CD4-positive, alpha-beta T cell treated with Interleukin-17A for 1 hour (primary cell): ENCODE measurements around the gene PGAM4.
"Not testable (repeated sequence)": the region's sequence is repeated elsewhere in the genome, so short reads cannot be mapped to it uniquely, and the experiment has no call there.

Source experiments
- DNase-seq: peaks from one replicate; pipeline ENCODE4 v3.0.0-alpha.2; 2020

PGAM4 gene

DNA sequence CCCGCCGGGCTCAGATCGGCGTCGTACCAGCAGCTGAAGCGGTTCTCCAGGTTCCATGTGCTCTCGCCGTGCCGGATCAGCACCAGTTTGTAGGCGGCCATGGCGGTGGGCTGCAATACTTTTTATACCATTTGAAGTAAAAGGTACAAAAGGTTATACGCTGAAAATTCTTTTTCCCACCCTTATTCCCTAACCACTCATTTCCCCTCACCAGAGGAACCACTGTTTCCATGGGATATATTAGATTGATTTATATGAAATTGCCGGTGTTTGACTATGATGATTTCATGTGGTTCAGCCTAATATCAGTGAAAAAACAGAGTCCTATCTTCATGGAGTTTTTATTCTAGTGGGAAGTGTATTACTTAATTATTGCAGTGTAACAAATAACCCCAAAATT, at the start of gene PGAM4:
Gene PGAM4 (minus strand): TSS at position 101 of the 400 bp plus-strand sequence. CDS start 0 bp downstream, at position 101.
- no peak for DNase-seq

GRCh38 chrX:78011846-78012245, 42.4 kb upstream of the PGAM4 start:
- no peak for DNase-seq

DNA sequence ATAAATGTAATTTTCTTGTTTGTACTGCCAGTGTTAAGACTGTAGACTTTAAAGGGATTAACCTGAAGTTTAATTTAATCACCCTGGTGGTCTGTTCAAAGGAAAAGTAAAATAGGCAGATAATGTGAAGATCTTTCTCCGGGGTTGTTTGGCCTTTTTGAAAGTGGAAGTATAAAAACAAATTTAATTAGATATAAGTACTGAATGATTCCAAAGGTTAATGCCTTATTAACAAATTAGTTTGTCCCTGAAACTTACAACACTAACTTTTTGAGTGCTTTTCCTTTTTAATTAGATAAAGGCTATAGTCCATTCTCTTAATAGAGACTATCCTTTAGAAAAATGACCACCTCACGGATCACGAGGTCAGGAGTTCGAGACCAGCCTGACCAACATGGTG, 10.4 kb upstream of the PGAM4 start:
- DNase-seq, result no peak

- DNase-seq, result no peak
These were observed 8.1 kb upstream of the PGAM4 start for GRCh38 chrX:77977518-77977917.

- DNase-seq, result no peak
These were observed 7.7 kb upstream of the PGAM4 start for GRCh38 chrX:77977095-77977494.

DNA sequence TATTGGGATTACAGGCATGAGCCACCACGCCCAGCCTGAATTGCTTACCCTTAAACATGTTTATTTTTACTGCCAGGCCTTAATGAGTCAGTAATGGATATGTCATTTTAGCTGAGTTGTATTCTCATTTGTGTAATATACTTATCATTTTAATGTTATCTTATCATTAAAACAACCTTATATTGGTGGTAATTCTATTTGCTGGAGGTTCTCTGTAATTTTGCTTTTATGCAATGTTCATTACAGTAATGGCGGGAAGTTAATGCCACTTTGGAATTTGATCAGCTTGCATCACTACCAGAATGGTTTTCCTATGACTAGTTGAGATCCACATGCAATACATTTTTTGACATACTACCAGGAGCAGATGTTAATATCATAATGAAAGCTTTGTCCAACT, 6.3 kb upstream of the PGAM4 start:
- DNase-seq, result no peak

DNA sequence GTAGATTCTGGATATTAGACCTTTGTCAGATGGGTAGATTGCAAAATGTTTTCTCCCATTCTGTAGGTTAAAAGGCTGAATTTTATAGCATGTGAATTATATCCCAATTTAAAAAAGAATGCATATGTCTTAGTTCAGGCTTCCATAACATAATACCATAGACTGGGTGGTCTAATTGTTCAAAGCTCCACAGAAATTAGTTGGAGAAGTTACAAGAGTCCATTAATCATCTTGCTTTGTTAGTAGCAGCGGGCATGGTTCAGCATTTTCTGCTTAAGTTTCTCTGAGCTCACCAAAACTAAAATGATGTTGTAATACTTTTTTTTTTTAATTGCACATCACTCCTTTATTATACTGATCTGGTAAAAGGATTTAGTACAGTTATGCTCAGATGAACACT, 1.8 kb downstream of the PGAM4 start:
- DNase-seq, result no peak

DNA sequence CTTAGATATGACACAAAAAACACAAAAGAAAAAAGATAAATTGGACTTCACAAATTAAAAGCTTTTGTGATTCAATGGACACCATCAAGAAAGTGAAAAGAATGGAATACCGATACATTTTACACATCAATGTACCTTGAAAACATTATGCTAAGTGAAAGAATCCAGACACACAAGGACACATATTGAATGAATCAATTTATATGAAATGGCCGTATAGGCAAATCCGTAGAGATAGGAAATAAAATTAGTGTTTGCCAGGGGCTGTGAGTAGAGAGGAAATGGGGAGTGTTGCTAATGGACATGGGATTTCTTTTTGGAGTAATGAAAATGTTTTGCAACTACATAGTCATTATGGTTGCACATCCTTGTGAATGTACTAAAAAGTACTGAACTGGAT, 3.1 kb downstream of the PGAM4 start:
- no peak for DNase-seq

DNA sequence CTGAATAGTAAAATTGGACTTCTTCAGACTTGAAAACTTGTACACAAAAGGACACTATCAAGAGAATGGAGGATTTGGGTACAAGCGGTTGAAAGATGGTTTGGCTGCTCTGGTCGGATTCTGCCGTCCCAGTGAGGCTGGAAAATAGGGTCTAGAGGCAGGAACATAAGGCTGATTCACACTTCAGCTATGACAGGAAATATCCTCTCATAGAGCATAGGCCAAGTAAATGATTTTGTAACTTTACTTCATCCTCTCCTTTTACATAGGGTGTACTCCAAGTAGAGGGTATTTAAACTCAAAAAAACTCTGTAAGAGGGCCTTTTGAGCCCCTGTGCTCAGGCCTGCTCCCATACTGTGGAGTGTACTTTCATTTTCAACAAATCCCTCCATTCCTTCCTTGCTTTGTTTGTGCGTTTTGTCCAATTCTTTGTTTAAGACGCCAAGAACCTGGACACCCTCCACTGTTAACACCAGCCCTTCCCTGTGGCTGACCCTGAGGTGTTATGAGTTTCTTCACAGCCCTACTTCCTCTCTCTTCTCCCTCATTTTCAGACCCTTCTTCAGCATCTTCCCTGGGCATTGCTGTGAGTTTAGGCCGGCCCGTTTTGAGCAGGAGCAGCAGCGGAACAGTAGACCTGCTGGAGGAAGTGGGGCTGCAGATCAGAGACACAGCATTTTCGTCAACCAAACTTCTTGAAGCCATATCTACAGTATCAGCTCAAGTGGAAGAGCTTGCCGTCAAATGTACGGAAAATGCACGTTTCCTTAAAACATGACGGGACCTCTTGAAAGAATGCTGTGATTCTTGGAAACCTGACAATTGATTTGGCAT, 7.2 kb downstream of the PGAM4 start:
- peak; percentile 12 for DNase-seq

GRCh38 chrX:77961063-77961462, 8.4 kb downstream of the PGAM4 start:
- DNase-seq, result no peak

DNA sequence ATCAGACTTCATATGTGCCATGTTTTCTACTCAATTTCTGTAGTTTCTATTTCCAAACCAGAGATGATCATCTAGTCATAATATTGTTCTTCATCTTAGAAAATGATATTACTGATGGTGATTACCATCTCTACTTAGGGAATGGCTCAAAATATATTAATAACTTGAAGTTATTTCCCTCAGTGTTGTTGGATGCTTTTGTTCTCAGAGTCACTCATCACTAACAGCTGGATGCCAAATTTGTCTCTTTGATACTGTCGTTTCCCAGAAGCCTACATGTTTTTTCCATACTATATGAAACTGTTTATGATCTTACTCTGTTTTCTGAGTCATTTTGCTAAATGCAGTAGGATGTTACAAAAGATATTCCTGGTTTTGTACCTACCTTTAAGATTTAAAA, 8.9 kb downstream of the PGAM4 start:
- DNase-seq, result no peak

DNA sequence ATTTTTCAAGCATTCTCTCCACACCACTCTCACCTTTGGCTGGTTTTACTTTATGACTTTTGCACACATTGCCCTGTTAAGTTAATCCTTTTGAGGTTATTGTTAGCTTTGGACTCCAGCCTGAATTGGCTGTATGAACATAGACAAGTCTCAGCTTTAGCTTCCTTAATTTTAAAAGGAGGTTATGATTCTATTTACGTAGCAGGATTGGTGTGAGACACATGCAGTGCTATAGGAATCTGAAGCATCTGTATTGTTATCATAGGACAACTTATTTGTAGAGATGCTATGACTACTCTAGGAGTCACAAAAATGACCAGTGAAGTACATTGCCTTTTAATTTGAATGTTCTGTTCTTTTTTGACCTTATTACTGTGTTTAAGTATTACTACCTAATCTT, 15.7 kb downstream of the PGAM4 start:
- DNase-seq, result no peak

DNA sequence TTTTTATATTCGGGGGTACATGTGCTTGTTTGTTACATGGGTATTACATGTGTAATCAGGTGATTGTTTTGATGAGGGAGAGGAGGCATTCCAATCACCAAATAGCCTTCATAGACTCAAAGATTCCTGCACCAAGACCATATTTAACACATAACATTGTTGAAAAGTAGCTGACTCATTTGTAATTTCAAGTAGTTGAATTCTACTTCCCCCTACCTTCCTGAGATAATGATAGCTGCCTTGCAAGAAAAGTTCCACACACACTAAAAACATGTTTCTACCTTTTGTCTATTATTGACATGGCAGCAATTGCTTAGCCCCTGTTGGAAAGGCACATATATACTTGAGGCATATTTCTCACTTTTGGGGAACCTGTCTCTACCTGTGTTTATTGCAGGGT, 16.1 kb downstream of the PGAM4 start:
- DNase-seq, result no peak

DNA sequence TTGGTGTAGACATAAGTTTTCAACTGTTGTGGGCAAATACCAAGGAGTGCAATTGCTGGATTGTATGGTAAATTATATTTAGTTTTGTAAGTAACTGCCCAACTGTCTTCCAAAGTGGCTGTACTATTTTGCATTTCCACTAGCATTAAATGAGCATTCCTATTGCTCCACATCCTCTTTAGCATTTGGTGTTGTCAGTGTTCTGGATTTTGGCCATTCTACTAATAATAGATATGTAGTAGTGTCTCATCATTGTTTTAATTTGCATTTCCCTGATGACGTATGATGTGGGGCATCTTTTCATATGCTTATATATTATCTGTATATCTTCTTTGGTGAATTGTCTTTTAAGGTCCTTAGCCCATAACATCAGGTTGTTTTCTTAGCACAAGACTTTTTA, 17.3 kb downstream of the PGAM4 start:
- DNase-seq, result no peak

DNA sequence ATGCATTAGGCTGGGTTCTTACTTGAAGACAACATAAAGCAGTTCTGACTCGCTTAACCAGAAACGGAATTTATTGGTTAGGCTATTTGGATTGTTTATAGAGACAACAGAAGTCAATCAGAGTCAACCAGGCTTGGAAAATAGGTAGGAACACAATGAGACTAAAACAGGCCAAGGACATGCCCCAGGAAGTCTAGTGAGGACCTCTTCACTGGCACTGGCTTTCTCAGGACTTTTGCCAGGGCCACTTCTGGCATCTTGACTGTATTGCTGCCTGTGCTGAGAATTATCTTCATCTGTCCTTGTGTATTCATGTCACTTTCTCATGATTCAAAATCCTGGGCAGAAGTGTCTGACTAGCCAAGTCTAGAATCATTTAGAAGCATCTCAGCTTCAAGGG, 19.6 kb downstream of the PGAM4 start:
- DNase-seq, result no peak

GRCh38 chrX:77946571-77946970, 22.9 kb downstream of the PGAM4 start:
- no peak for DNase-seq

GRCh38 chrX:77945910-77946545, 23.4 kb downstream of the PGAM4 start:
- no peak for DNase-seq

DNA sequence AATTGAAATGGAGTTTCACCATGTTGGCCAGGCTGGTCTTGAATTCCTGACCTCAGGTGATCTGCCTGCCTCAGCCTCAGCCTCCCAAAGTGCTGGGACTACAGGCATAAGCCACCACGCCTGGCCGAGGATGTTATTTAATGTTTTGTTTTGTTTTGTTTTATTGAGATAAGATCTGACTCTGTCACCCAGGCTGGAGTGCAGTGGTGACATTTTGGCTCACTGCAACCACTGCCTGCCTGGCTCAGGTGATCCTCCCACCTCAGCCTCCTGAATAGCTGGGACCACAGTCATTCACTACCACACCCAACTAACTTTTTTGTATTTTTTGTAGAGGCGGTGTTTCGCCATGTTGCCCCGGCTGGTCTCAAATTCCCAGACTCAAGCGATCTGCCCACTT, 24.4 kb downstream of the PGAM4 start:
- DNase-seq, result not testable (repeated sequence)

GRCh38 chrX:77938083-77938680, 31.3 kb downstream of the PGAM4 start:
- DNase-seq, result no peak

DNA sequence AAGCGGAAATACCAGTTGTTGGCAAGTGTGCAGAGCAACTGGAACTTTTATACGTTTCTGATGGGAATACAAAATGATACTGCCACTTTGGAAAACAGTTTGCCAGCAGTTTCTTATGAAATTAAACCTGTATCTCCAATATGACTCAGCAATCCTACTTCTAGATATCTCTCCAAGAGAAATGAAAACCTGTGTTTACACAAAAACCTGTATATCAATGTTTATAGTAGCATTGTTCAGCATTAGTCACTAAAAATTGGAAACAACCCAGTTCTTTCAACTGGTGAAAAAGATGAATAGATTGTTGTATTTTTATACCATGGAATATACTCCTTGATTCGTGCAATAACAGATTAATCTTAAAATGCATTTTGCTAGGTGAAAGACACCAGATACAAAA, 32.1 kb downstream of the PGAM4 start:
- DNase-seq, result no peak

GRCh38 chrX:77936299-77936698, 33.1 kb downstream of the PGAM4 start:
- DNase-seq, result no peak

- no peak for DNase-seq
These were observed 33.6 kb downstream of the PGAM4 start for GRCh38 chrX:77935886-77936285.

DNA sequence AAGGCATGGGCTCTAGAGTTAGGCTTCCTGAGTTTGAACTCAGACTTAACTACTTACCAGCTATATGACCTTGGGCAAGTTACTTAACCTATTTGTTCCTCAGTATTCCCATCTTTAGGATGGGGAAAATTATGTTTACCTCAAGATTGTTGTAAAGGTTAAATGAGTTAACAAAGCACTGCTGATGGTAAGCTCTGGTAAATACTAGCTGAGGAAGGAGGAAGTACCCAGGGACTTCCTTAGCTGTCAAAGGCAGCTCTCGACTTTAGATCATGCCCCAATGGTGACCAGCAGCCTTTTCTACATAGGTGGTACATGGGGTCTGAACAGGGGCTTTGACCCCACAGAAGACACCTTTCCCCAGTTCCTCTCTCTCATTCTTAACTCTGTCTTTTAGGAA, 38.9 kb downstream of the PGAM4 start:
- DNase-seq, result no peak

- DNase-seq, result no peak
These were observed 43.7 kb downstream of the PGAM4 start for GRCh38 chrX:77925764-77926163.
